HG03460 (cell line): Measurements from ENCODE around the gene ZNF554.

Experiments
- ATAC-seq: cut with Tn5 transposase; IDR thresholded peaks from one replicate; pipeline ENCODE4 v1.9.1; 2021; ENCODE audit not compliant: unreplicated experiment

Gene ZNF554

GRCh38 chr19:2823646-2824045, 4.0 kb downstream of the ZNF554 start:
- no peak for ATAC-seq

- no peak for ATAC-seq
These were observed 4.5 kb downstream of the ZNF554 start for GRCh38 chr19:2824129-2824528.

GRCh38 chr19:2827022-2827421, 7.4 kb downstream of the ZNF554 start:
- ATAC-seq = no peak

- no peak for ATAC-seq
These were observed 8.3 kb downstream of the ZNF554 start for GRCh38 chr19:2827840-2828489.

GRCh38 chr19:2834294-2834871, 14.7 kb downstream of the ZNF554 start:
- ATAC-seq = no peak

GRCh38 chr19:2837430-2837829, 17.8 kb downstream of the ZNF554 start:
- no peak for ATAC-seq

GRCh38 chr19:2840794-2841791, 21.4 kb downstream of the ZNF554 start, which contains the start of gene ZNF555:
Gene ZNF555 (plus strand): TSS chr19:2841475. CDS start chr19:2841573, 98 bp downstream.
- ATAC-seq = peak; percentile 91

- peak; percentile 10 for ATAC-seq
These were observed 22.3 kb downstream of the ZNF554 start for GRCh38 chr19:2841855-2842574.

- no peak for ATAC-seq
These were observed 25.4 kb downstream of the ZNF554 start for GRCh38 chr19:2845107-2845506.

- no peak for ATAC-seq
These were observed 26.7 kb downstream of the ZNF554 start for GRCh38 chr19:2846180-2846894.

- no peak for ATAC-seq
These were observed 27.8 kb downstream of the ZNF554 start for GRCh38 chr19:2847507-2847906.

GRCh38 chr19:2848616-2849015, 28.9 kb downstream of the ZNF554 start:
- no peak for ATAC-seq

- ATAC-seq = no peak
These were observed 30.7 kb downstream of the ZNF554 start for GRCh38 chr19:2850256-2850925.

- no peak for ATAC-seq
These were observed 32.9 kb downstream of the ZNF554 start for GRCh38 chr19:2852598-2852997.

- no peak for ATAC-seq
These were observed 33.4 kb downstream of the ZNF554 start for GRCh38 chr19:2853015-2853606.

GRCh38 chr19:2854849-2855248, 35.2 kb downstream of the ZNF554 start:
- ATAC-seq = no peak

GRCh38 chr19:2856457-2857050, 36.9 kb downstream of the ZNF554 start:
- no peak for ATAC-seq

- no peak for ATAC-seq
These were observed 39.2 kb downstream of the ZNF554 start for GRCh38 chr19:2858864-2859263.

- no peak for ATAC-seq
These were observed 44.1 kb downstream of the ZNF554 start for GRCh38 chr19:2863816-2864215.
